Small intestine (tissue), 7 donors: ENCODE data around the gene SPTBN5. TPM values are rescaled to one million over a fixed set of nuclear protein-coding genes. Genes with fewer than 3 reads are reported as not detected.

Experiments
- DNase-seq, 2 donors: peaks; one replicate each; pipeline versions ENCODE4 v3.0.0 to v3.0.0-alpha.2; 2013
- FAIRE-seq: peaks from 2 replicates; lab custom pipeline; 2012; peaks lifted over from hg19 to GRCh38; lab: Jason Lieb, UNC
- H3K27ac ChIP-seq, 3 donors: one replicate each; pipeline ENCODE4 v1.5.1; 2013; ENCODE audit warnings: low read length in 2 of 3, mild to moderate bottlenecking in 2 of 3, control low read depth in 1 of 3, inconsistent platforms in 1 of 3, low read depth in 1 of 3, moderate library complexity in 1 of 3
- H3K27me3 ChIP-seq, 3 donors: one replicate each; pipeline ENCODE4 v1.6.1; 2013; ENCODE audit warnings: low read length in 3 of 3, inconsistent platforms in 1 of 3; ENCODE audit not compliant: control insufficient read depth in 3 of 3, insufficient read depth in 3 of 3
- H3K36me3 ChIP-seq, 3 donors: one replicate each; pipeline ENCODE4 v1.6.1; 2013; ENCODE audit warnings: low read length in 3 of 3, inconsistent platforms in 1 of 3, low read depth in 1 of 3, mild to moderate bottlenecking in 1 of 3, moderate library complexity in 1 of 3; ENCODE audit not compliant: control insufficient read depth in 3 of 3, insufficient read depth in 2 of 3
- H3K4me1 ChIP-seq, 3 donors: one replicate each; pipeline ENCODE4 v1.6.1; 2013; ENCODE audit warnings: low read length in 2 of 3, inconsistent platforms in 1 of 3, low read depth in 1 of 3, mild to moderate bottlenecking in 1 of 3, moderate library complexity in 1 of 3; ENCODE audit not compliant: control insufficient read depth in 3 of 3, insufficient read depth in 2 of 3
- H3K4me3 ChIP-seq, 3 donors: one replicate each; pipeline ENCODE4 v1.5.1; 2013; ENCODE audit warnings: low read length in 3 of 3, control low read depth in 1 of 3, inconsistent platforms in 1 of 3, low read depth in 1 of 3, mild to moderate bottlenecking in 1 of 3, moderate library complexity in 1 of 3
- H3K9me3 ChIP-seq, 2 donors: one replicate each; pipeline ENCODE4 v1.6.1; 2013; ENCODE audit warnings: low read depth in 1 of 2, low read length in 1 of 2; ENCODE audit not compliant: control insufficient read depth in 2 of 2, insufficient read depth in 1 of 2
- WGBS, 3 donors: extraction: QIAGEN DNeasy Blood & Tissue Kit; methylation state at CpG; one replicate each; pipeline ENCODE4 v1.1.7; 2013; 5-methylcytosine and 5-hydroxymethylcytosine counted together
- polyA plus RNA-seq, 4 donors: library from polyadenylated mRNA; stranded (reverse) in 3 of 4; unstranded in 1 of 4; fragments of 200-250 nt in 3 of 4; fragments of 120-200 nt in 1 of 4; gene quantifications; one replicate each; pipeline versions ENCODE4 v1.2.1 to v1.2.3, GENCODE V29; 2013
- donor health status: healthy with polysubstance abuse.
- donor health status: control.
- donor health status: control.
- donor health status: Bipolar disorder and iron deficiency.
- donor health status: healthy.

Gene SPTBN5
- polyA plus RNA-seq, 4 donors = 0.45 to 1.6 (median 0.57) TPM

GRCh38 chr15:41813426-41813825 is 80.4 kb downstream of the SPTBN5 start:
- DNase-seq (no peak), FAIRE-seq (no peak)
- H3K4me3 ChIP-seq = no peak overlapping the region
- WGBS, 3 donors = 89 to 93% (median 93%) methylated on average over 8 of the region's 8 CpGs
- peaks cover 0 to 84% (median 31%) of the 10 kb centered on the region in 3 donors for H3K36me3 ChIP-seq
- H3K27me3 ChIP-seq = no peaks in the 10 kb centered on the region
- H3K9me3 ChIP-seq = no peaks in the 10 kb centered on the region
- no peaks in the 10 kb centered on the region for H3K4me1 ChIP-seq
- no peak overlapping the region for H3K27ac ChIP-seq

DNA sequence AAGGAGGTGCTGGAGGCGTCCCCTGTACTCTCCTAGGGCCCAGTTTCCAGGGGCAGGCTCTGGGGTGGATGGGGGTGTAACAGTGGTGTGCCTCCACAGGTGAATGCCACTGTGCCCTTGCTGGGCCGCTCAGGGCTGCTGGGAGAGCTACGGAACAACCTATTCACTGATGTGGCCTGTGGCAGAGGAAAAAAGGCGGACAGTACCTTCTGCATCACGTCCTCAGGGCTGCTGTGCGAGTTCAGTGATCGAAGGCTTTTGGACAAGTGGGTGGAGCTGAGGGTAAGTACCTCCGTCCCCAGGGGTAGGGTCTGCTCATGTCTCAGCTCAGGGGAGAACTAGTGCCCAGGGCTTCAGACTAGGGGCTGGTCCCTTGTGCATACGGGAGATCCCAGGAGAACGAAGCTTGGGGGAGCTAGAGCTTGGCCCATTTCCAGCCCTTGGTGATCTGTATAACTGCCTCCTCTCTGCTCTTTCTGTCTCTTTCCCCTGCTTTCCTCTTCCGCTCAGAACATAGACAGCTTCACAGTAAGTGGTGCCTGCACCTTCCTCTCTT is 81.0 kb downstream of the SPTBN5 start:
- Histone ChIP-seq H3K4me3 (no peak overlapping the region), H3K9me3 (no peaks in the 10 kb centered on the region), H3K27ac (no peak overlapping the region), H3K36me3 (peaks cover 0 to 82% (median 30%) of the 10 kb centered on the region in 3 donors), H3K27me3 (no peaks in the 10 kb centered on the region), H3K4me1 (no peaks in the 10 kb centered on the region)
- DNase-seq (no peak), FAIRE-seq (no peak)
- WGBS, 3 donors = 92 to 96% (median 93%) methylated on average over 11 of the region's 11 CpGs

DNA sequence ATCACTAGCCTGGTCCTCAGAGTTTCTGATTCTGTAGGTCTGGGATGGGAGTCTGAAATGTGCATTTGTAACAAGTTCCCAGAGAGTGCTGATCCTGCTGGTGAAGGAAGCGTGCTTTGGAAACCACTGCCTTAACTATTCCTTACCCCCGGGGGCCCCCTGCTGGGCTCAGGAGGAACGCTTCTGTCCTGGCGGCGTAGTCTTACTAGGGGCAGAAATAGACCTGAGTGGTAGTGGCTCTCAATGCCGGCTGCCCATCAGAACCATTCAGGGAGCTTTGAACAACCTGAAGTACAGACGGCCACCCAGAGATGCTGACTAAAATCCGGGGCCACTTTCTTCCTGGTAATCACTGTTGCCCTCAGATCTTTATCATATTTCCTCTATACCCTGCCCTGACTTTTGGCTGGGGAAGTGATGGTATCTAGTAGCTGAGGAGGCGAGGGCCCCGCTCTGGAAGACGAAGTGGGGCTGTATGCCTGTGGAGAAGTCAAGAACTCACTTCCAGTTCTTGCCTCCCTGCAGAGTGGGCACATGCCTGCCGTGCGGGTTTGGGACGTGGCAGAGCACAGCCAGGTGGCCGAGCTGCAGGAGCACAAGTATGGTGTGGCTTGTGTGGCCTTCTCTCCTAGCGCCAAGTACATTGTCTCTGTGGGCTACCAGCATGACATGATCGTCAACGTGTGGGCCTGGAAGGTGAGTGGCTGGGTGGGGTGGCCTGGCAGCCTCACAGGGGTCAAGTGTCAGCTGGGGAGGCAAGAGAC is 82.2 kb downstream of the SPTBN5 start:
- Histone ChIP-seq H3K27me3 (no peaks in the 10 kb centered on the region), H3K9me3 (no peaks in the 10 kb centered on the region), H3K36me3 (peaks cover 0 to 71% (median 28%) of the 10 kb centered on the region in 3 donors), H3K4me1 (no peaks in the 10 kb centered on the region), H3K27ac (no peak overlapping the region), H3K4me3 (no peak overlapping the region)
- no peak for FAIRE-seq
- WGBS, 3 donors = 49 to 51% (median 50%) methylated on average over 18 of the region's 18 CpGs
- peak; percentile 80 to 87 for DNase-seq

GRCh38 chr15:41810651-41811431 is 83.0 kb downstream of the SPTBN5 start:
- WGBS, 3 donors = 90 to 96% (median 92%) methylated on average over 5 of the region's 5 CpGs
- H3K4me3 ChIP-seq = no peak overlapping the region
- H3K9me3 ChIP-seq = no peaks in the 10 kb centered on the region
- no peak for DNase-seq
- FAIRE-seq = no peak
- no peak overlapping the region for H3K27ac ChIP-seq
- H3K4me1 ChIP-seq = no peaks in the 10 kb centered on the region
- H3K27me3 ChIP-seq = no peaks in the 10 kb centered on the region
- H3K36me3 ChIP-seq = peaks cover 0 to 75% (median 24%) of the 10 kb centered on the region in 3 donors

DNA sequence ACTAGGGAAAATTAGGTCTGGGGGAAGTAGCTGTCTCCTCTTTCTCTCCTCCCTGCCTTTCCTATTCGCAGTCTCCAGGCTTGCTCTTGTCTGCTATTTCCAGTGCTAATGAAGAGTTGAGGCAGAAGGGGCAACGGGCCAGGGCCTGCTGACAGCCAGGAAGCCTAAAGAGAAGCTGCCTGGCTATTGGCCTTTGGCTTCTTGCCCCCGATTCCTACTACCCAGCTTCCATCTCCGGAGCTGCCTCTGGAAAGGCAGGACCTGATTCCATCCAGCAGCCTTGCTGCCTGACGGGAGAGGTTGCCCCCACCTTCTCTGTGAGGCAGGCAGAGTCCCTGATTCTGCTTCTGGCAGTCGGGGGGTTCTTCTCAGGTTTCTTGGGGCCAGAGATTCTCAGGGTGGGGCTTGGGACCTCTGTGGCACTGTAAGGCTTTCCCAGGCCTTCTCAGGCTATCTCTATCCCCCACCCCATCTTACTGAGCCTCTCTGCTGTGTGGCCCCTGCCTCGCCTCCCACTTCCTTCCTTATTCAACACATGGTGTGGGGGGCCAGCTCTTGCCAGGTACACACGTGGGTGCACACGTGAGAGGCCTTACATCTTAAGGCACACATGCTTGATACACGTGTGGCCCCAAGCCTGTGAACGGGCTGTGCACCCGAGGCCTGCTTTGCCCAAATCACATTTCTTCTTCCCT is 84.2 kb downstream of the SPTBN5 start:
- no peaks in the 10 kb centered on the region for H3K9me3 ChIP-seq
- 73 to 90% (median 84%) methylated on average over 12 of the region's 12 CpGs for WGBS, 3 donors
- no peaks in the 10 kb centered on the region for H3K4me1 ChIP-seq
- H3K4me3 ChIP-seq = no peak overlapping the region
- FAIRE-seq (no peak), DNase-seq (no peak)
- H3K27me3 ChIP-seq = no peaks in the 10 kb centered on the region
- no peak overlapping the region for H3K27ac ChIP-seq
- peaks cover 0 to 77% (median 20%) of the 10 kb centered on the region in 3 donors for H3K36me3 ChIP-seq

GRCh38 chr15:41809121-41809520 is 84.7 kb downstream of the SPTBN5 start:
- Histone ChIP-seq H3K9me3 (no peaks in the 10 kb centered on the region), H3K36me3 (peaks cover 0 to 77% (median 18%) of the 10 kb centered on the region in 3 donors), H3K4me1 (no peaks in the 10 kb centered on the region), H3K27ac (no peak overlapping the region), H3K4me3 (no peak overlapping the region), H3K27me3 (no peaks in the 10 kb centered on the region)
- WGBS, 3 donors = 71 to 85% (median 75%) methylated on average over 2 of the region's 2 CpGs
- no peak for FAIRE-seq
- DNase-seq = no peak

DNA sequence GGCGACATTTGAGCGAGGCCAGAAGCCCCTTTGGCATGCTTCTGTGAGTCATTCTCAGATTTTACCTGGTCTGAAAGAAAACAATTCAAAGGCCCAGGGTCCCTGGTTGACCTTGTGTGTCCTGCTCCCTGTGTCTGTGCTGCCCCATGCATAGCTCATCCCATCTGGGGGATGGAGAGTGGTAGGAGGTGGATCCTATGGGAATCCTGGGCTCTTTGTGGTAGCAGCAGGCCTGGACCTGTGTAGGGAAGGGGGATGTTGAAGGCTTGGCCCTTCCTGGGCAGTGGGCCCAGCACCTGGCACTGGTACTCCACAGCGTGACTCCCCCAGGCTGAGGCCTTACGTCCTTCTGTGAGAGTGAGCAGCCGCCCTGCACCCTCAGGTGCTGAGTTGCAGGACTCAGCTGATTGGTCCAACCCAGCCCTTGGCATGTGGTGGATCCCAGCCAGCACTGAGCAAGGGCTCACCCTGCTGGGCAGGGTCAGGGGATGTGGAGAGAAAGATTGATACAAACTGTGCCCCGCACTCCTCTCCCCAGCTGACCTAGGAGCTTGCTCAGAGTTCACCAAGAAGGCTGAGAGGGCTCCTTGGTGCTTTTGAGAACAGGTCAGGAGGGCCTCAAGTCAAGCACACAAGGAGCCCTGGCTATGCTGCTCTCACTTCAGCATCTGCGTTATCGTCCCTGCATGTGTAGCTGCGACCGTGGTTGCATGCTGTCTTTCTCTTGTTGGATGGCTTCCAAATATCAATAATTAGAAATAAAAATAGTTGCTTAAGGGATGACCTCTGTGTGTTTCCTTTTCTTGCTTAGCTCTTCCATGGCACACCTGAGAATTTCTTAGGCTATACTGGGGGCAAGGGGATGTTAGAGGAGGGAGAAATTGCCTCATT is 87.3 kb downstream of the SPTBN5 start:
- Histone ChIP-seq H3K27ac (no peak overlapping the region), H3K4me3 (no peak overlapping the region), H3K27me3 (no peaks in the 10 kb centered on the region), H3K4me1 (no peaks in the 10 kb centered on the region), H3K9me3 (no peaks in the 10 kb centered on the region), H3K36me3 (peaks cover 0 to 67% (median 9%) of the 10 kb centered on the region in 3 donors)
- FAIRE-seq = no peak
- WGBS, 3 donors = 70 to 87% (median 81%) methylated on average over 10 of the region's 10 CpGs
- peak; percentile 50 to 76 for DNase-seq
